ENCODE results near the gene ADCY9. TPM values are rescaled to one million over a fixed set of nuclear protein-coding genes. Genes with fewer than 3 reads are reported as not detected.
A peak's percentile ranks its signal among the peaks of the same experiment; 100 is the strongest.

Gene ADCY9
- total and polyA plus RNA-seq, 2 experiments from 2014 or later = 1.9 to 21.9 TPM

DNA sequence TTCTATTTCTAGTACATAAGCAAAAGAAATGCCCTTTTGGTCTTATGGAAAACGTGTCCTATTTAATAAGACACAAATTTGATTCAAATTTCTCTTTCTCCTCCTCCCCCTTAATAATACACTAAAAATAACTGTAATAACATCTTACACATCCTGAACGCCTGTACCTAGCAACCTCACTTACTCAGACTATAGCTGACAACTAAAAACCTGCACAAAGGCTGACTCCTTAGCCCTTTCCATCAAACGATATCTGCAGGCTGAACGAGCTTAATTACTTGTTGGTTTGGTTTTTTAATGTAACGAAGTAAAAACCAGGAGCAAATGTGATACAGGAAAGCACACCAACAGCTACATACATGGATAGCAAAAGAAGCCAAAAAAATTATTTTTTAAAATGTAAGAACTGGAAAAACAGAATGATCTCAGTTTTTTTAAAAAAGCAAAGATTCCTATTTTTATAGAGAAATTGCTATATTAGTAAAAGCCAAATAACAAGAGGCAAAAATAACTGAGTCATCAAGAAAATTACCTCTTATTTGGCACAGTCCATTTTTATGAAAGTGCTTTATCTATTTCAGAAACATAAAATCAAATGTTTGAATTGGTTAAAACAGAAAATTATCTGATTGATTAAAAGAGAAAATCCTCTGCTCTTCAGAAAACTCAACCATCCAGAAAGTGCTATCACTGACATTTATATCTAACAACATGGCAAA is 23.5 kb downstream of the ADCY9 start:
- Histone ChIP-seq H3K27ac (no peak overlapping the region), H3K4me1 (ENCODE audit: insufficient read depth) (peaks cover 29% of the 10 kb centered on the region), H3K79me2 (ENCODE audit: insufficient read depth) (peaks cover 56% of the 10 kb centered on the region), H4K20me1 (ENCODE audit: insufficient read depth) (no peaks in the 10 kb centered on the region), H3K9me3 (ENCODE audit: low read depth) (no peaks in the 10 kb centered on the region), H3K4me3 (no peak overlapping the region), H3K9me2 (ENCODE audit: insufficient read depth) (no peaks in the 10 kb centered on the region), H3F3A (ENCODE audit: insufficient read depth) (peaks cover 8% of the 10 kb centered on the region; the same call in 1 of the 2 replicates), H3K36me3 (ENCODE audit: low read depth) (no peaks in the 10 kb centered on the region), H2AFZ (no peak overlapping the region), H3K9ac (no peak overlapping the region), H3K4me2 (ENCODE audit: unreplicated experiment) (peak overlapping the region; percentile 7), H3K27me3 (replicated peaks; ENCODE audit: insufficient read depth) (no peaks in the 10 kb centered on the region)
- no peak for TF ChIP-seq EZH2phosphoT487 (IDR thresholded peaks at IDR 0.05; ENCODE audit: insufficient read depth, low read depth)
- no peak for TF ChIP-seq EZH2 (IDR thresholded peaks at IDR 0.05; ENCODE audit: insufficient read depth, poor library complexity, severe bottlenecking)
- in situ Hi-C loops (cut with MboI) = no loop called here
- 82 to 87% methylated on average over 5 of the region's 5 CpGs for WGBS, 2 experiments (ENCODE audit: low coverage in 1 of 2, low lambda C conversion rate in 2 of 2, missing lambda C conversion rate in 2 of 2)
- DNase-seq = no peak

DNA sequence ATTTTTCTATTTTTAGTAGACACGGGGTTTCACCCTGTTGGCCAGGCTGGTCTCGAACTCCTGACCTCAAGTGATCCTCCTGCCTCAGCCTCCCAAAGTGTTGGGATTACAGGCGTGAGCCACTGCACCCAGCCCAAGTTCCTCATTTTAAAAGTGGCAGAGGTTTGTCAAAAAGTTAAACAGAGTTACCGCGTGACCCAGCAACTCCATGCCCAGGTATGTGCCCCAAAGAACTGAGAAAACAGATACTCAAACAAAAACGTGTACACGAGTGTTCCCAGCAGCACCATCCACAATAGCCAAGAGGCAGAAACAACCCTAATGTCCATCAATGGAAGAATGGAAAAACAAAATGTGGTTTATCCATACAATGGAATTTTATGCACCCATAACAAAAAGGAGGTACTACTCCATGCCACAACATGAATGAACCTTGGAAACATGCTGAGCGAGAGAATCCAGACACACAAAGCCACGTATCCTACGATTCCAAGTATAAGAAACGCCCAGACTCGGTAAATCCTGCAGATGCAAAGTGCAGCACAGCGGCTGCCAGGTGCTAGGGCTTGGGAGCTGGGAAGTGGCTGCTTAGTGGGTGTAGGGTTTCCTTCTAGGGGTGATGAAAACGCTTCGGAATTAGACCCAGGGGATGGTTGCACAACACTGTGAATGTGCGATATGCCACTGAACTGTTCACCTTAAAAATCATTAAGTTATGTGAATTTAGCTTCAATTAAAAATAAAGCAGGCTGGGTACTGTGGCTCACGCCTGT is 24.8 kb downstream of the ADCY9 start:
- H3K4me2 ChIP-seq (ENCODE audit: unreplicated experiment) = peak overlapping the region; percentile 51
- no peak overlapping the region for H2AFZ ChIP-seq
- peaks cover 25% of the 10 kb centered on the region for H3K4me1 ChIP-seq (ENCODE audit: insufficient read depth)
- WGBS, 2 experiments (ENCODE audit: low coverage in 1 of 2, low lambda C conversion rate in 2 of 2, missing lambda C conversion rate in 2 of 2) = 96 to 97% methylated on average over 17 of the region's 17 CpGs
- no peak overlapping the region for H3K9ac ChIP-seq
- H4K20me1 ChIP-seq (ENCODE audit: insufficient read depth) = no peaks in the 10 kb centered on the region
- H3K27ac ChIP-seq = no peak overlapping the region
- TF ChIP-seq EZH2 (IDR thresholded peaks at IDR 0.05; ENCODE audit: insufficient read depth, poor library complexity, severe bottlenecking) = no peak
- TF ChIP-seq EZH2phosphoT487 (IDR thresholded peaks at IDR 0.05; ENCODE audit: insufficient read depth, low read depth) = no peak
- H3F3A ChIP-seq (ENCODE audit: insufficient read depth) = peaks cover 8% of the 10 kb centered on the region; the same call in 1 of the 2 replicates
- H3K79me2 ChIP-seq (ENCODE audit: insufficient read depth) = peaks cover 46% of the 10 kb centered on the region
- H3K4me3 ChIP-seq = no peak overlapping the region
- in situ Hi-C loops (cut with MboI) = no loop called here
- no peaks in the 10 kb centered on the region for H3K36me3 ChIP-seq (ENCODE audit: low read depth)
- H3K27me3 ChIP-seq (replicated peaks; ENCODE audit: insufficient read depth) = no peaks in the 10 kb centered on the region
- H3K9me3 ChIP-seq (ENCODE audit: low read depth) = no peaks in the 10 kb centered on the region
- H3K9me2 ChIP-seq (ENCODE audit: insufficient read depth) = no peaks in the 10 kb centered on the region
- DNase-seq = no peak

- Histone ChIP-seq H3K27me3 (replicated peaks; ENCODE audit: insufficient read depth) (no peaks in the 10 kb centered on the region), H3K27ac (0 out of 2 replicates have a peak overlapping the region, but pooled peaks have one; percentile 11), H3K4me3 (peak overlapping the region; percentile 16), H4K20me1 (ENCODE audit: insufficient read depth) (no peaks in the 10 kb centered on the region), H3K9me2 (ENCODE audit: insufficient read depth) (no peaks in the 10 kb centered on the region), H2AFZ (peak overlapping the region; percentile 50), H3K79me2 (ENCODE audit: insufficient read depth) (peaks cover 36% of the 10 kb centered on the region), H3K4me1 (ENCODE audit: insufficient read depth) (peaks cover 19% of the 10 kb centered on the region), H3K4me2 (ENCODE audit: unreplicated experiment) (peak overlapping the region; percentile 51), H3K9me3 (ENCODE audit: low read depth) (no peaks in the 10 kb centered on the region), H3K36me3 (ENCODE audit: low read depth) (no peaks in the 10 kb centered on the region), H3F3A (ENCODE audit: insufficient read depth) (peaks cover 8% of the 10 kb centered on the region; the same call in 1 of the 2 replicates), H3K9ac (peak overlapping the region; percentile 60)
- DNase-seq = peak; percentile 50
- TF ChIP-seq EZH2 (IDR thresholded peaks at IDR 0.05; ENCODE audit: insufficient read depth, poor library complexity, severe bottlenecking) (no peak), EZH2phosphoT487 (IDR thresholded peaks at IDR 0.05; ENCODE audit: insufficient read depth, low read depth) (no peak)
- 15 to 18% methylated on average over 12 of the region's 12 CpGs for WGBS, 2 experiments (ENCODE audit: low coverage in 1 of 2, low lambda C conversion rate in 2 of 2, missing lambda C conversion rate in 2 of 2)
- in situ Hi-C loops (cut with MboI) = no loop called here
These were observed 25.8 kb downstream of the ADCY9 start for GRCh38 chr16:4090351-4090851.

DNA sequence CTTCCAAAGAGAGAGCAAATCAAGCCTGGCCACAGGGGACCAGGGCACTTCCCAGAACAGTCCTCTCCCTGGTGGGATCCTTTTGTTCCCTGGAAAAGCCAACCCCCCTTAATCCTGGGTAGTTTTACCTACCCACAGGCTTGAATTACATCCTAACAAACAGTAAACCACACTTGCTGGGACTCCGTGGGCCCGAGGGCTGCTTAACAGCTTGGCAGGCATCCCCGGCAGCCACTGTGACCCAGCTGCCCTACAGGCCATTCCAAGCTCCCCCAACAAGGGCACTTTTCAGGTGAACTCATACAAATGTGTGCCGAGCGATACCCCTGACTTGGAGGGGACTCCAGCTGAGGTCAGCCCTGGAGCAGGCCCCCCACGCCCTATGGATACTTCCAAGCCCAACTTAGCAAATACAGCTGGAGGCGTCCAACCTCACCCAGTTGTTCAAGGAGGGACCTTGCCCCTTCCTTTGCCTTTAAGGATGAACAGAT is 26.4 kb downstream of the ADCY9 start:
- H3K4me1 ChIP-seq (ENCODE audit: insufficient read depth) = peaks cover 19% of the 10 kb centered on the region
- H3K9me3 ChIP-seq (ENCODE audit: low read depth) = no peaks in the 10 kb centered on the region
- no peak overlapping the region for H3K27ac ChIP-seq
- no peak for DNase-seq
- H2AFZ ChIP-seq = peak overlapping the region; percentile 50
- H3K9ac ChIP-seq = peak overlapping the region; percentile 60
- TF ChIP-seq EZH2phosphoT487 (IDR thresholded peaks at IDR 0.05; ENCODE audit: insufficient read depth, low read depth) = no peak
- no peaks in the 10 kb centered on the region for H4K20me1 ChIP-seq (ENCODE audit: insufficient read depth)
- H3K4me2 ChIP-seq (ENCODE audit: unreplicated experiment) = no peak overlapping the region
- H3F3A ChIP-seq (ENCODE audit: insufficient read depth) = peaks cover 8% of the 10 kb centered on the region; the same call in 1 of the 2 replicates
- 60% methylated on average over 7 of the region's 7 CpGs for WGBS, 2 experiments (ENCODE audit: low coverage in 1 of 2, low lambda C conversion rate in 2 of 2, missing lambda C conversion rate in 2 of 2)
- H3K27me3 ChIP-seq (replicated peaks; ENCODE audit: insufficient read depth) = no peaks in the 10 kb centered on the region
- no peaks in the 10 kb centered on the region for H3K36me3 ChIP-seq (ENCODE audit: low read depth)
- in situ Hi-C loops (cut with MboI) = no loop called here
- peaks cover 31% of the 10 kb centered on the region for H3K79me2 ChIP-seq (ENCODE audit: insufficient read depth)
- H3K9me2 ChIP-seq (ENCODE audit: insufficient read depth) = no peaks in the 10 kb centered on the region
- H3K4me3 ChIP-seq = no peak overlapping the region
